ENCODE results near the gene NPL.

GRCh38 chr1:182851825-182852224 lies 62.3 kb downstream of the NPL start:
- TF ChIP-seq CTCF (IDR thresholded peaks at IDR 0.05) (no peak), POLR2A (IDR thresholded peaks at IDR 0.05; ENCODE audit: low read length) (no peak), CEBPB (IDR thresholded peaks at IDR 0.05) (no peak), MAX (IDR thresholded peaks at IDR 0.05) (no peak), MAFK (IDR thresholded peaks at IDR 0.05; ENCODE audit: partially characterized antibody) (no peak), JUNB (IDR thresholded peaks at IDR 0.05) (no peak), JUN (IDR thresholded peaks at IDR 0.05) (no peak)
